ENCODE data around the gene SST.

SST gene

DNA sequence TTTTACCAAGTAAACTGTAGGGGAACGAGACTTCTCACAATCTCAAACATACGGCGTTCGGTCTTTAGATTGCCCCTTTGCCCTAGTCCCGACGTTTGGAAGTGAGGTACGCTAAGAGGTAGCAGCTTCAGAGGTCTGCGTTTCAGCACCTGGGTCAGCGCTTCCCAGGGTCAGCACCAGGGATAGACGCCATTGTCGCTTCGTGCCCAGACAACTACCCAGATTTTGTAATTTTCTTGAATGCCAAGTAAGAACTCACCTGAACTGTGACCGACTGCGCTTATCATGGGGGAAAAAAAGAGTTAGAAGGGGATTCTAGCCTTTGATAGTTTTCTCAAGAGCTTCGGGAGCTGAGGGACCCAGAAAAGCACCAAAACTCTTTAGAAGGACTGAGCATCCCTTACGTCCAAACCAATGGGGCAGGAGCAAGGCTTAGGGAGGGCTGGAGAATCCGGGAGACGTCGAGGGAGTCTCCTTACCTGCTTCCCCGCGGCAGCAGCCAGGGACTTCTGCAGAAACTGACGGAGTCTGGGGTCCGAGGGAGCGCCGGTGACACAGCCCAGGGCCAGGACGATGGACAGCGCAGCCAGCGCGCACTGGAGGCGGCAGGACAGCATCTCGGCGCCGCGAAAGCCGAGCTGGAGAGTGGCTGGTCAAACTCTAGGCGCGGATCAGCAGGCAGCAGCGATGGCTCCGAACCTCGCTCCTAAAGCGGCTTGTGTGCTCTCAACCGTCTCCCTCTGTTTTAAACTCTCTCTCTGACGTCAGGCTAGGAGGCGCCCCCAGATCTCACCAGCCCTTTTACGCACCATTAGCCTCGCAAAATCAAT, at the start of gene SST:
Gene SST (minus strand): TSS at position 720 of the 830 bp plus-strand sequence. CDS start 103 bp downstream, at position 617.
- DNase-seq (ENCODE audit: low read depth): no peak

DNA sequence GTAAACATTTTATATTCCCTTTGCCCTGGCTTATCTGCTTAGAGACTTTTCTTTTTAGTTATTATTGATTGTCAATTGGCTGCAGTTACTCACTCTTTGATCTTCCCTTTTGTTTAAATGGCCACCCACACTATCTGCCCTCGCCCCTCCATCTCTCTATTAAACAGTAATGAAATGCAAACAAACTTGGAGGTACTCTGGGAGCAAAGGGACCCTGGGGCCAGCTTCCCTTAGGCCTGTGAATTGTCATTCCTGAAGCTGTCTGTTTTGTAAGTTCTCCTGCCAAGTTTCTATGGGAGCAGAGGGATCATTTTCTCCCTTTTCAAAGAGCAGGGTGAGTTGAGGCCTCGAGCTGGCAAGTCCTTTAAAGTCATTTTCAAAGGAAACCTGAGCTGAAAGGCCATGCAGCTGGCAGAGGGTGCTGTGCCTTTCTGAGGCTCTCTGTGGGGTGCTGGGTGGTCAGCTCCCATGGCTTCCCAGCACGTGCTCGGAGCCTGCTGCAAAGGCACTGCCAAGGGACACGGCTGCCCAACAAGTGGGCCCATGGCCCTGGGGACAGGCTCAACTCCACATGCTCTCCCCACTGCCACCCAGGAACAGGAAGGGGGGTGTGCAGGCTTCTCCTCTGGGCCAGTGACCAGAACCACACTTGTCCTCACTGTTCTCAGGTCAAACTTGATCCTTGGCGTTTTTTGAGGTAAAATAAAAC, 49.6 kb upstream of the SST start:
- DNase-seq (ENCODE audit: low read depth): no peak

GRCh38 chr3:187718802-187719201, 48.6 kb upstream of the SST start:
- no peak for DNase-seq (ENCODE audit: low read depth)

- no peak for DNase-seq (ENCODE audit: low read depth)
These were observed 47.4 kb upstream of the SST start for GRCh38 chr3:187717572-187717971.

- DNase-seq (ENCODE audit: low read depth): peak; percentile 47
These were observed 44.3 kb upstream of the SST start for GRCh38 chr3:187714404-187714979.

DNA sequence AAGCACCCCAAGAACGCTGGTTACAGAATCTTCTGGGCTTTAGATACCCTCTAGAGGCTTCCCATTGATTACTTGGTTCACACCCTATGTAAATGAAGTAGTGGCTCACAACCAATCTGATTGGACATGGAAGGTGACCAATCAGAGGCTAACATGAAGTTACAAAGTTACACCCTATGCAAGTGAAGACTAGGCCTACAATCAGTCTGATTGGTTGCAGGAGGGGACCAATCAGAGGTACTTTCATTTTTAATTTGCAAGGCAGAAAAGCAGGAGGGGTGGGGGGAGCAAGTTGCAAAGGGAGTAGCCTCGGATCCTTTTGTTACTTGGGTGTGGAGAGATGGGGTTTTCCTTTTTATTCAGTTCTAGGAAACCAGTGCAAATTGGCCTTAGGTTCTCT, 43.3 kb upstream of the SST start:
- DNase-seq (ENCODE audit: low read depth): no peak

DNA sequence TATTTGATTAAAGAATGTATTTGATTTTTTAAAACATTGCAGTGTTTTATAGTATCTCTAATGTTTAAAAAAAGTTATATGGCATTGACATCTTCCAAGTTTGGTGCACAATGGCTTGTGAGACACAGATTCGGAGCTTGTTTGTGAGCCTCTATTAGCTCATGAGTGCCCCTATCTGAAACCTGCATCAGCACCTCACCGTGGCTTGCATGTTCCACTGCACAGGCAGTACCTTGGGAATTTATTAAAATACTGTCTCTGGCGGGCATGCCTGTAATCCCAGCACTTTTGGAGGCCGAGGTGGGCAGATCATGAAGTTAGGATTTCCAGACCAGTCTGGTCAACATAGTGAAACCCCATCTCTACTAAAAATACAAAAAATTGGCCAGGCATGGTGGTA, 39.0 kb upstream of the SST start:
- no peak for DNase-seq (ENCODE audit: low read depth)

- DNase-seq (ENCODE audit: low read depth): no peak
These were observed 38.5 kb upstream of the SST start for GRCh38 chr3:187708696-187709095.

DNA sequence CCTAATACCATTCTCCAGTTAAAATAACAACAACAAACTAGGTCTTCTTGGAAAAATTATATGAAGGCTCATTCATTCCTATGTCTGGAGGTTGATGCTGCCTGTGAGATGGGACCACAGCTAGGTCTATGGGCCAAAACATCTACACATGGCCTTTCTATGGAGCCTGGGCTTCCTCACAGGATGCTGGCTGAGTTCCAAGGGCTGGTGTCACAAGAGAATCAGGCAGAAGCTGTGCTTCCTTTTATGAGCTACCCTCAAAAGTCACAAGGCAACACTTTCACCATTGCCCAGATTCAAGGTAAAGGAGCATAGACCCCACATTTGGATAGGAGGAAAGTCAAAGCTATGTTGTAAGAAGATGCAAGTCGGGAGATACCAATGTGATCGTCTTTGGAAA, 36.8 kb upstream of the SST start:
- DNase-seq (ENCODE audit: low read depth): no peak

DNA sequence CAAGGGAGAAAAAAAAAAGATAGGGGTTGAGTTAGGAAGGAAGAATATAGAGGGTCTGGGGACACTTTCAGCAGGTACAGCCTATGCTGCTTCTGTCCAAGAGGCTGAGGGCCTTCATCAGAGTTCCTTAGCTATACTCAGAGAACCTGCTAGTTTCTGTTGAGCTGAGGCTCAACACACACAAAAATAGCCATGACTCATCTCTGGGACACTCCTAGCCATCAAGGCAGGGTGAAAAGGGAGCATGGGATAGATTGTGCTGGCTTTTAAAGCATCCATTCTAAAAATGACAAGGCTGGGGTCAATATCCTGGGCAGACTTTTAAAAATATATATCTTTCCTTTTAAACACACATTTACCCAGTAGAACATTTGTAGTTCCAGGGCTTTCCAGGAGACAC, 35.0 kb upstream of the SST start:
- DNase-seq (ENCODE audit: low read depth): no peak

DNA sequence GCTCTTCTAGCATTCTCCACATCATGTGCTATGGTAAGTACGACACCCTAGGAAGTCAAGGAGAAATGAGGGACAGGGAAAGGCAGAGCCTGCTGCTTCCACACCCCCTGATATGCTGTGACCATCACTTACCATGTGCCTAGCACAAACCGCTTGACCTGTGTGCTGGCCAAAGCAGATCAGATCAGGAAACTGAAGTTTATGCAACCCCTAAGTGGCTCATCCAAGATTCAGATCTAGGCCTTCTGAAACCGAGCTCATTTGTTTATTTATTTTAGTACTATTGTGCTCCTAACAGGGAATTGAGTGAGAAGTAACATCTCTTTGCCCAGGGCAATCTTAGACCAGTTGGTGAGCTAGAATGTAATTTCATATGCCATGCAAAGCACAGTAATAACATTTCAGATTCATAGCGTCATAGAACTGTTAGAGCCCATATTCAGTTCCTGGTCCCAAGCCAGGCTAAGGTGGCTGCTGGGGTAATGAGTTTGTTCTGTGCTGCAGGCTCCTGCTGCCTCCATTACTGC, 32.4 kb upstream of the SST start, which contains the start of gene RTP2:
Gene RTP2 (minus strand): TSS at position 51 of the 527 bp plus-strand sequence. CDS start 429 bp downstream, outside the sequence.
- DNase-seq (ENCODE audit: low read depth): no peak

- no peak for DNase-seq (ENCODE audit: low read depth)
These were observed 30.1 kb upstream of the SST start for GRCh38 chr3:187700249-187700648.

GRCh38 chr3:187698499-187699399, 28.6 kb upstream of the SST start:
- DNase-seq (ENCODE audit: low read depth): no peak

DNA sequence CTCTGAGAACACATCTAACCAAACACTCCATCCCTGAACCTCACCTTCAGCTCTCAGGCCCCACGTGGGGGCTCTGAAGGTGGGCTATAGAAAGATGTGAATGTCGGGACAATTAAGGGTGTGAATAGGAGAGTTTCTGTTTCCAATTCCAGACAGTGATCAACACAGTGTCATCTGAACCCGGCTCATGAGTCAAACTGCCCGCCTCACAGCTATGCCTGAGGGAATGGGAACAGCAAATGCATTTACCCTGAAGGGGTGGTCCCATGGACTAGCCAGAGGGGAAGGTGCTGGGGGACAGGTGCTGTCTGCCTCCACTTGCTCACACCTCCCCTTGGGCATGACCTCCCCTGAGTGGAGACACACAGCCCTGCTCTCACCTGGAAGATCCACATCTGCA, 25.8 kb upstream of the SST start:
- DNase-seq (ENCODE audit: low read depth): no peak

GRCh38 chr3:187695449-187695848, 25.3 kb upstream of the SST start:
- DNase-seq (ENCODE audit: low read depth): no peak

DNA sequence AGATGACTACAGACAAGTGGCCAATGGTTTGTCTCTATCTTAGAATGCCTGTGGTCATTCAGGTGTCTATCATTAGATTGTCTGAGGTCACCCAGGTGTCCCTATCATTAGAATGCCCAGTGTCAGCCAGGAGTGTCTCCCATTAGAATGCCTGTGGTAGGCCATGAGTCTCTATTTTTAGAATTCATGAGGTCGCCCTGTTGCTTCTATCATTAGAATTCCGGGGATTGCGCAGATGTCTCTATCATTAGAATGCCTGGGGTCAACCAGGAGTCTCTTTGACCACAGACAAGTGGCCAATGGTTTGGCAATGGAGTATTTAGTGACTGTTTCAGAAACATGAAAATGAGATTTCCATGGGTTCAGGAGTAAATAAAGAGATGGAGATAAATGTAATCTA, 24.6 kb upstream of the SST start:
- DNase-seq (ENCODE audit: low read depth): no peak

DNA sequence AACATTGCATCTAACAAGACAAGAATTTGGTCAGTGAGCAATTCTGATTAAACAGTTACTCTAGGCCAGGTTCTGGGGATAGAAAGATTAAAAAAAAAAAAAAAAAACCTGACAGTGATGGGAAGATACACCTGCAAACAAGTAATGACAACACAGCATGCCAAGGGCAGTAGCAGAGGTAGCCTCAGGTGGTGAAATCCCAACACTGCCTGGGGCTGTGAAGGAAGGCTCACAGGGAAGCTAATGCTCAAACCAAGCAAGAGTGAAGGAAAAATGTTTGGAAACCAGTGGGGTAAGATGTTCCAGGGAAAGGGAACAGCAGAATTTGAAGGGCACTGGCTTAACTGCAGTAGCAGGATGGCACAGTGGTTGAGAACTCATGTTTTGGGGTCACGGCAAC, 23.2 kb upstream of the SST start:
- DNase-seq (ENCODE audit: low read depth): no peak

DNA sequence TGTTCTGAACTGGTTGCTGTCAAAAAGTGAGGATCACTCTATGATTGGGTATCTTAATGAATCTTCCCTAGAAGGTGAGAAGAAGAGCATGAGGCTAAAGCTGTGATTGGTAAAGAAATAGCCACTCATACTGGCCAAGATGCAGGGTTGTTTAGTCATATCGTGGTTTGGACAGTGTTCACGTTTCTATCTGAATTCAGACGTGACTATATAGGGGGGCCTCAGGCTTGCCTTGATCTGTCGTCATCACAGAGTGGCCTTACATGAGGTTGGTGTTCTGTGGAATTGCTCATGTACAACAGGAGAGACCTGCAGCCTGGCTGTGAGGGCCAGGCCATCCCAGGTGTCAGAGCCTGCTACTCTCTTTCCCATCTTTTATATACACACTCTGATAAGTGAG, 19.8 kb upstream of the SST start:
- no peak for DNase-seq (ENCODE audit: low read depth)

DNA sequence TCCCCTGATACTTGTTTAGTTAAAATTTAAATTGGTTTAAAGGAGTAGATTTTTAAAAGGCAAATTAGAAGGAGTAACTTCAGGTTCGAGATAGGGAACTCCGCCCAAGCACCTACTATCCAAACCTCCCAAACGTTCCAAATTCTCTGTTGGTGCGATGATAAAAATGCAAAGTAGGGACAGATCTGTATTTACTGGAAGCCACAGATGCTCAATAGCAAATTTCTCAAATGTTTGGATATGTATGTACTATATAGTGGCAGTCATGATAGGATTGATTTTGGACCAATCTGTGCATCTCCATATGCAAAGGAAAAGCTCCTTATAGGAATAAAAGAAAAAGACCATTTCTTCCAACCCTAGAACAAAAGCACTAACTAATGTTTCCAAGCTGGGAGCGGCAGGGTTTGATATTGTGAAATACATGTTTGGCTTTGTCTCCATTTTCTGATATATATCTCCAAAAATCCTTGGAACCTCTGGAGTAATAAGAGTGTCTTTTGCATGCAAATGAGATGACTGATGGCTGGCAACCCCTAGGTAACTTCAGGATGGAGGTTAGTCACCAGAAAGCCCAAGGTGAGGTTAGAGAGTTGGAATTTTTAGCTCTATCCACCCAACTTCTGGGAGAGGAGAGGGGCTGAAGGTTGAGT, 16.6 kb upstream of the SST start:
- no peak for DNase-seq (ENCODE audit: low read depth)

- DNase-seq (ENCODE audit: low read depth): no peak
These were observed 15.8 kb upstream of the SST start for GRCh38 chr3:187685948-187686347.

GRCh38 chr3:187684880-187685279, 14.7 kb upstream of the SST start:
- no peak for DNase-seq (ENCODE audit: low read depth)
